Suprapubic skin (tissue), 3 donors: ENCODE data around the gene PANK4.
A peak's percentile ranks its signal among the peaks of the same experiment; 100 is the strongest.

Source experiments
- CTCF ChIP-seq, 2 donors: fragments of 200-600 bp in 1 of 2; fragments of 450-650 bp in 1 of 2; sonication (generic) in 1 of 2; IDR thresholded peaks; one replicate each; pipeline ENCODE4 v1.5.1; 2016 to 2019; ENCODE audit warnings: antibody characterized with exemption in 2 of 2, mild to moderate bottlenecking in 1 of 2, moderate library complexity in 1 of 2
- POLR2AphosphoS5 ChIP-seq, 3 donors: sonication (generic); formaldehyde crosslinking; IDR thresholded peaks; one replicate each; pipeline ENCODE4 v1.6.1; 2017; ENCODE audit warnings: antibody characterized with exemption in 3 of 3

- peak in 2 of 3 donors; percentile 72 to 73 for TF ChIP-seq POLR2AphosphoS5 (IDR thresholded peaks at IDR 0.05)
- TF ChIP-seq CTCF (IDR thresholded peaks at IDR 0.05) = no peak
Measured at GRCh38 chr1:2555634-2556276, 29.4 kb upstream of the PANK4 start.
